Parathyroid adenoma (tissue), 2 donors: Measurements from ENCODE around the gene PTGDR2.
A peak's percentile ranks its signal among the peaks of the same experiment; 100 is the strongest.

Experiments used
- H2AFZ ChIP-seq: fragments of 300-600 bp; sonication (generic); one replicate; pipeline ENCODE4 v1.7.0; 2017; ENCODE audit warnings: antibody characterized with exemption, mild to moderate bottlenecking
- H3K27ac ChIP-seq: fragments of 300-600 bp; sonication (generic); one replicate; pipeline ENCODE4 v1.7.0; 2017
- H3K27me3 ChIP-seq: fragments of 300-600 bp; sonication (generic); one replicate; pipeline ENCODE4 v1.7.0; 2017; ENCODE audit warnings: low read length; ENCODE audit not compliant: control insufficient read depth, insufficient read depth
- H3K36me3 ChIP-seq: fragments of 300-600 bp; sonication (generic); one replicate; pipeline ENCODE4 v1.7.0; 2017; ENCODE audit warnings: low read length; ENCODE audit not compliant: control insufficient read depth, insufficient read depth
- H3K4me1 ChIP-seq: fragments of 300-600 bp; sonication (generic); one replicate; pipeline ENCODE4 v1.7.0; 2017; ENCODE audit warnings: control low read depth
- H3K4me2 ChIP-seq: fragments of 300-600 bp; sonication (generic); one replicate; pipeline ENCODE4 v1.7.0; 2017; ENCODE audit warnings: low read length
- H3K4me3 ChIP-seq: fragments of 300-600 bp; sonication (generic); one replicate; pipeline ENCODE4 v1.7.0; 2017; ENCODE audit warnings: low read depth, low read length
- H3K79me2 ChIP-seq: fragments of 300-600 bp; sonication (generic); one replicate; pipeline ENCODE4 v1.7.0; 2017; ENCODE audit warnings: control low read depth
- H3K9ac ChIP-seq: fragments of 300-600 bp; sonication (generic); one replicate; pipeline ENCODE4 v1.7.0; 2017; ENCODE audit warnings: mild to moderate bottlenecking
- H3K9me3 ChIP-seq: fragments of 300-600 bp; sonication (generic); one replicate; pipeline ENCODE4 v1.7.0; 2017; ENCODE audit warnings: low read length; ENCODE audit not compliant: control insufficient read depth
- CTCF ChIP-seq: fragments of 300-600 bp; sonication (generic); IDR thresholded peaks from one replicate; pipeline ENCODE4 v1.7.0; 2017; ENCODE audit warnings: antibody characterized with exemption, mild to moderate bottlenecking
- donor health status: primary hyperparathyroidism.

The PTGDR2 gene

GRCh38 chr11:60899977-60900376 lies 44.2 kb upstream of the PTGDR2 start:
- Histone ChIP-seq H3K4me1 (peaks cover 6% of the 10 kb centered on the region), H3K27ac (no peak overlapping the region), H3K36me3 (no peaks in the 10 kb centered on the region), H3K4me2 (no peak overlapping the region), H3K9ac (no peak overlapping the region), H3K79me2 (peaks cover 28% of the 10 kb centered on the region), H3K27me3 (no peaks in the 10 kb centered on the region), H3K4me3 (no peak overlapping the region), H2AFZ (no peak overlapping the region), H3K9me3 (no peaks in the 10 kb centered on the region)
- no peak for TF ChIP-seq CTCF

GRCh38 chr11:60899046-60899936 lies 43.5 kb upstream of the PTGDR2 start:
- Histone ChIP-seq H2AFZ (no peak overlapping the region), H3K4me1 (peaks cover under 1% of the 10 kb centered on the region), H3K9me3 (no peaks in the 10 kb centered on the region), H3K4me2 (no peak overlapping the region), H3K27ac (peak overlapping the region; percentile 15), H3K9ac (no peak overlapping the region), H3K36me3 (no peaks in the 10 kb centered on the region), H3K4me3 (no peak overlapping the region), H3K79me2 (peaks cover 21% of the 10 kb centered on the region), H3K27me3 (no peaks in the 10 kb centered on the region)
- TF ChIP-seq CTCF: peak; percentile 90

- no peaks in the 10 kb centered on the region for H3K36me3 ChIP-seq
Measured at GRCh38 chr11:60897496-60897895, 41.7 kb upstream of the PTGDR2 start.

GRCh38 chr11:60895687-60896086 lies 39.9 kb upstream of the PTGDR2 start:
- H3K36me3 ChIP-seq: no peaks in the 10 kb centered on the region
- H3K9me3 ChIP-seq: no peaks in the 10 kb centered on the region
- peaks cover 8% of the 10 kb centered on the region for H3K4me1 ChIP-seq
- H3K27ac ChIP-seq: no peak overlapping the region
- no peak overlapping the region for H3K4me3 ChIP-seq
- H2AFZ ChIP-seq: no peak overlapping the region
- TF ChIP-seq CTCF: no peak
- no peak overlapping the region for H3K9ac ChIP-seq
- no peak overlapping the region for H3K4me2 ChIP-seq
- H3K27me3 ChIP-seq: no peaks in the 10 kb centered on the region
- H3K79me2 ChIP-seq: peaks cover 14% of the 10 kb centered on the region

More at GRCh38 chr11:60897496-60897895, 41.7 kb upstream of the PTGDR2 start:
- Histone ChIP-seq H3K9me3 (no peaks in the 10 kb centered on the region), H3K4me1 (no peaks in the 10 kb centered on the region), H3K27ac (no peak overlapping the region), H3K4me3 (no peak overlapping the region), H3K9ac (no peak overlapping the region), H3K4me2 (no peak overlapping the region), H2AFZ (no peak overlapping the region), H3K79me2 (peaks cover 14% of the 10 kb centered on the region), H3K27me3 (no peaks in the 10 kb centered on the region)
- TF ChIP-seq CTCF: no peak
